ENCODE results near the gene NHLRC4.

NHLRC4 gene

GRCh38 chr16:566475-567372 lies at the start of gene NHLRC4:
TSS of gene NHLRC4 (plus strand) at chr16:567005. CDS start at chr16:568048, 1,043 bp downstream.
- DNase-seq (ENCODE audit: low read depth in 2 of 2), result peak in 1 of 2 donors; percentile 9

GRCh38 chr16:518858-519257 lies 47.9 kb upstream of the NHLRC4 start:
- no peak for DNase-seq (ENCODE audit: low read depth in 2 of 2)

- DNase-seq (ENCODE audit: low read depth in 2 of 2), result no peak
Measured at GRCh38 chr16:519425-519824, 47.4 kb upstream of the NHLRC4 start.

GRCh38 chr16:519841-520687 lies 46.7 kb upstream of the NHLRC4 start:
- DNase-seq (ENCODE audit: low read depth in 2 of 2), result no peak

GRCh38 chr16:520847-521246 lies 46.0 kb upstream of the NHLRC4 start:
- no peak for DNase-seq (ENCODE audit: low read depth in 2 of 2)

GRCh38 chr16:521381-522210 lies 45.2 kb upstream of the NHLRC4 start:
- no peak for DNase-seq (ENCODE audit: low read depth in 2 of 2)

GRCh38 chr16:522320-523096 lies 44.3 kb upstream of the NHLRC4 start:
- DNase-seq (ENCODE audit: low read depth in 2 of 2), result no peak

GRCh38 chr16:523097-523741 lies 43.6 kb upstream of the NHLRC4 start:
- no peak for DNase-seq (ENCODE audit: low read depth in 2 of 2)

GRCh38 chr16:524274-525040 lies 42.3 kb upstream of the NHLRC4 start:
- DNase-seq (ENCODE audit: low read depth in 2 of 2), result no peak

- no peak for DNase-seq (ENCODE audit: low read depth in 2 of 2)
Measured at GRCh38 chr16:525123-525519, 41.7 kb upstream of the NHLRC4 start.

GRCh38 chr16:525520-526180 lies 41.2 kb upstream of the NHLRC4 start:
- DNase-seq (ENCODE audit: low read depth in 2 of 2), result peak; percentile 35 to 47

GRCh38 chr16:526181-527014 lies 40.4 kb upstream of the NHLRC4 start:
- no peak for DNase-seq (ENCODE audit: low read depth in 2 of 2)

GRCh38 chr16:527015-527903 lies 39.5 kb upstream of the NHLRC4 start, which contains the start of gene CAPN15:
TSS of gene CAPN15 (plus strand) at chr16:527712. CDS start at chr16:546839, 19,127 bp downstream.
- DNase-seq (ENCODE audit: low read depth in 2 of 2), result peak; percentile 65 to 69

- DNase-seq (ENCODE audit: low read depth in 2 of 2), result no peak
Measured at GRCh38 chr16:528111-529011, 38.4 kb upstream of the NHLRC4 start.

GRCh38 chr16:529012-529575 lies 37.7 kb upstream of the NHLRC4 start:
- no peak for DNase-seq (ENCODE audit: low read depth in 2 of 2)
